Calu3 (cell line): ENCODE results near the gene ANKRD55. TPM values are rescaled to one million over a fixed set of nuclear protein-coding genes. Genes with fewer than 3 reads are reported as not detected.

Experiments used
- BruUV-seq: library from RNA; stranded (reverse); fragments of 400-500 nt; replicated peaks from 2 replicates; lab custom pipeline; 2021; lab: Mats Ljungman, UMichigan
- CTCF ChIA-PET: fragments of 300-600 bp; sonication (Branson Sonifier 250); formaldehyde crosslinking; loops from one replicate; lab custom pipeline; 2022; ENCODE audit warnings: antibody characterized with exemption; lab: Charles Lee
- DNase-seq: peaks from one replicate; pipeline ENCODE4 v3.0.0; 2022
- H3K27ac Mint-ChIP-seq: one replicate; pipeline ENCODE4 v1.8.0; 2022; ENCODE audit warnings: mixed read lengths; ENCODE audit not compliant: unreplicated experiment
- H3K27me3 Mint-ChIP-seq: one replicate; pipeline ENCODE4 v1.8.0; 2022; ENCODE audit warnings: mixed read lengths; ENCODE audit not compliant: unreplicated experiment
- H3K36me3 Mint-ChIP-seq: one replicate; pipeline ENCODE4 v1.8.0; 2022; ENCODE audit warnings: mild to moderate bottlenecking, moderate library complexity, mixed read lengths; ENCODE audit not compliant: insufficient read depth, unreplicated experiment
- H3K4me1 Mint-ChIP-seq: one replicate; pipeline ENCODE4 v1.8.0; 2022; ENCODE audit warnings: mild to moderate bottlenecking, low read depth, mixed read lengths; ENCODE audit not compliant: unreplicated experiment
- H3K4me3 Mint-ChIP-seq: one replicate; pipeline ENCODE4 v1.8.0; 2022; ENCODE audit warnings: mild to moderate bottlenecking, low read depth, moderate library complexity, mixed read lengths; ENCODE audit not compliant: unreplicated experiment
- H3K9me3 Mint-ChIP-seq: one replicate; pipeline ENCODE4 v1.8.0; 2022; ENCODE audit warnings: low read depth, mixed read lengths; ENCODE audit not compliant: unreplicated experiment
- intact Hi-C: fragments of 100-400 bp; cut with micrococcal nuclease; formaldehyde crosslinking; loops from one replicate; pipeline ENCODE4 v1.10.0; 2022; ENCODE audit not compliant: unreplicated experiment
- total RNA-seq: library from RNA; stranded (reverse); gene quantifications from 2 replicates; pipeline ENCODE4 v1.2.3, GENCODE V29; 2022
- TF ChIP-seq, protein P1 (sequence below): fragments of 200-600 bp; IDR thresholded peaks from one replicate; pipeline ENCODE4 v1.8.0; 2022; ENCODE audit warnings: antibody characterized with exemption; ENCODE audit not compliant: unreplicated experiment

ANKRD55 gene
- total RNA-seq, 1 experiment from 2014 or later = not detected

- no peaks in the 10 kb centered on the region for H3K27me3 Mint-ChIP-seq
- H3K4me3 Mint-ChIP-seq = no peak overlapping the region
- no peaks in the 10 kb centered on the region for H3K36me3 Mint-ChIP-seq
- BruUV-seq = no TSS peak
- H3K27ac Mint-ChIP-seq = no peak overlapping the region
- peaks cover 9% of the 10 kb centered on the region for H3K4me1 Mint-ChIP-seq
- intact Hi-C loops = loop anchor here (10.0 kb wide), 1 partner anchor 856 kb away; no protein-coding TSS in a partner anchor
- DNase-seq = no peak
- H3K9me3 Mint-ChIP-seq = peaks cover 4% of the 10 kb centered on the region
- TF ChIP-seq, protein P1, sequence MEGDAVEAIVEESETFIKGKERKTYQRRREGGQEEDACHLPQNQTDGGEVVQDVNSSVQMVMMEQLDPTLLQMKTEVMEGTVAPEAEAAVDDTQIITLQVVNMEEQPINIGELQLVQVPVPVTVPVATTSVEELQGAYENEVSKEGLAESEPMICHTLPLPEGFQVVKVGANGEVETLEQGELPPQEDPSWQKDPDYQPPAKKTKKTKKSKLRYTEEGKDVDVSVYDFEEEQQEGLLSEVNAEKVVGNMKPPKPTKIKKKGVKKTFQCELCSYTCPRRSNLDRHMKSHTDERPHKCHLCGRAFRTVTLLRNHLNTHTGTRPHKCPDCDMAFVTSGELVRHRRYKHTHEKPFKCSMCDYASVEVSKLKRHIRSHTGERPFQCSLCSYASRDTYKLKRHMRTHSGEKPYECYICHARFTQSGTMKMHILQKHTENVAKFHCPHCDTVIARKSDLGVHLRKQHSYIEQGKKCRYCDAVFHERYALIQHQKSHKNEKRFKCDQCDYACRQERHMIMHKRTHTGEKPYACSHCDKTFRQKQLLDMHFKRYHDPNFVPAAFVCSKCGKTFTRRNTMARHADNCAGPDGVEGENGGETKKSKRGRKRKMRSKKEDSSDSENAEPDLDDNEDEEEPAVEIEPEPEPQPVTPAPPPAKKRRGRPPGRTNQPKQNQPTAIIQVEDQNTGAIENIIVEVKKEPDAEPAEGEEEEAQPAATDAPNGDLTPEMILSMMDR = no peak
- CTCF ChIA-PET = no interaction called here
These were observed 46.2 kb upstream of the ANKRD55 start for GRCh38 chr5:56279291-56279690.

DNA sequence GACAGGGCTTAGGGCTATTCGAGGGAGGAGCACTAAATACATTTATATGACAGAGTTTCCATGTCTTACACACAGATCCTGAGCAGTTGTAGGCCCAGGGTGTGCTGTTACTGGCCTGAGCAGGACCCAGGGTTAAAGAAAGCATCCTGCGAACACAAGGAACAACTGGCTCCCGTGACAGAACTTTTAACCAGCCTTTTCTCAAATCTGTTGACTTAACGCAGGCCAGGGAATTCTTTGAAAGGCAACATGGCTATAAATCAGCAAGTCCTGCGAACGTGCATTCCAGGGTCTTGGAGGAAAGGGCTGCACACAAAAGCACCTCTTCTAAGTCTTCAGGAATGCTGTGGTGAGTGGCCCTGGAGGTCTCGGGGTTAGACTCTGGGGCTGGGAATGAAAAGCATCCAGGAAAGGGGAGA is 45.2 kb upstream of the ANKRD55 start:
- Mint-ChIP-seq H3K27me3 (no peaks in the 10 kb centered on the region), H3K27ac (no peak overlapping the region), H3K4me1 (peaks cover 9% of the 10 kb centered on the region), H3K4me3 (no peak overlapping the region), H3K36me3 (no peaks in the 10 kb centered on the region), H3K9me3 (peaks cover 4% of the 10 kb centered on the region)
- TF ChIP-seq, protein P1 = no peak
- BruUV-seq = no TSS peak
- intact Hi-C loops = loop anchor here (10.0 kb wide), 1 partner anchor 856 kb away; no protein-coding TSS in a partner anchor
- CTCF ChIA-PET = no interaction called here
- DNase-seq = no peak

GRCh38 chr5:56277573-56277972 is 44.4 kb upstream of the ANKRD55 start:
- no peak overlapping the region for H3K27ac Mint-ChIP-seq
- no peak overlapping the region for H3K4me3 Mint-ChIP-seq
- no peaks in the 10 kb centered on the region for H3K27me3 Mint-ChIP-seq
- peaks cover 9% of the 10 kb centered on the region for H3K4me1 Mint-ChIP-seq
- CTCF ChIA-PET = no interaction called here
- no peak for DNase-seq
- H3K9me3 Mint-ChIP-seq = peaks cover 4% of the 10 kb centered on the region
- TF ChIP-seq, protein P1 = no peak
- no peaks in the 10 kb centered on the region for H3K36me3 Mint-ChIP-seq
- no TSS peak for BruUV-seq
- intact Hi-C loops = loop anchor here (10.0 kb wide), 1 partner anchor 857 kb away; no protein-coding TSS in a partner anchor

DNA sequence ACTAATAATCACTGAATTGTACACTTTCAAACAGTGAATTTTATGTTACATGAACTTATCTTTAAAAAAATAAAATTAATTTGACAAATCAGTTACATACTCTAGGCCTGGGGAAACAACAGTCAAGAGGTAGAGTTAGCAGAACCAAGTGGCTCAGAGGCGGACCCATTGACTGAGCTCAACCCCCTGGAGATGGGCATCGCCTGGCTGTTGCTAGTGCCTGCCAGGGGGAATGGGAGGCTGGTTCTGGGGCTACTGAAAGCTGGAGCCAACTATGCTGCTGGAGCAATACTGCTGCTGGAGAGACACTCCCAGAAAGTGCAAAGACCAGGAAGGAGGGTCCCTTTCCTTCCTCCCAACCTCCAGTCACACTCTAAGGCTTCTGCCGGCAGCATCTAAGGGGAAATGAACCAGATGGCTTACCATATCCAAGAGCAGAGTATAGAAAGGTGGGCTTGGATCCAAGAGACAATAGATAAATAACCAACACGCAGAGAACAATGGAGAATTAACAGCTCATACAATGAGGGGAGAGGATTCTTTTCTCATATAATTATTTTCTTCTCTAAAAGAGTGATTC is 40.3 kb upstream of the ANKRD55 start:
- BruUV-seq = no TSS peak
- Mint-ChIP-seq H3K36me3 (no peaks in the 10 kb centered on the region), H3K27ac (no peak overlapping the region), H3K4me3 (no peak overlapping the region), H3K27me3 (no peaks in the 10 kb centered on the region), H3K9me3 (peaks cover 4% of the 10 kb centered on the region), H3K4me1 (peaks cover 34% of the 10 kb centered on the region)
- CTCF ChIA-PET = interaction anchor here (4.5 kb wide), 1 partner anchor 565 kb away, joined by 45 read pairs; no protein-coding TSS in a partner anchor
- intact Hi-C loops = loop anchor here (2.0 to 10.0 kb wide), 4 partner anchors 83 to 861 kb away; no protein-coding TSS in a partner anchor
- DNase-seq = no peak
- TF ChIP-seq, protein P1 = no peak
